Smooth muscle cell (in vitro differentiated cells): ENCODE results near the gene VAPB. TPM values are rescaled to one million over a fixed set of nuclear protein-coding genes. Genes with fewer than 3 reads are reported as not detected.

Experiments
- DNase-seq: peaks from one replicate; lab custom pipeline; 2025; ENCODE audit not compliant: unreplicated experiment; lab: John Stamatoyannopoulos, UW
- H2AFZ ChIP-seq: fragments of 200-600 bp; sonication (generic); 2 replicates; pipeline ENCODE4 v1.6.0; 2016; ENCODE audit warnings: antibody characterized with exemption, low read depth, mild to moderate bottlenecking
- H3F3A ChIP-seq: fragments of 200-600 bp; sonication (generic); 2 replicates; pipeline ENCODE4 v1.6.0; 2017; ENCODE audit warnings: antibody characterized with exemption, low read depth
- H3K27ac ChIP-seq: fragments of 200-600 bp; sonication (generic); 2 replicates; pipeline ENCODE4 v1.5.1; 2016; ENCODE audit warnings: low read depth, mild to moderate bottlenecking
- H3K27me3 ChIP-seq: fragments of 200-600 bp; sonication (generic); 2 replicates; pipeline ENCODE4 v1.6.1; 2016; ENCODE audit warnings: low read depth, mild to moderate bottlenecking
- H3K36me3 ChIP-seq: fragments of 200-600 bp; sonication (generic); 2 replicates; pipeline ENCODE4 v1.5.1; 2016; ENCODE audit warnings: low read depth
- H3K4me1 ChIP-seq: fragments of 200-600 bp; sonication (generic); 2 replicates; pipeline ENCODE4 v1.5.1; 2016; ENCODE audit warnings: low read depth
- H3K4me2 ChIP-seq: fragments of 200-600 bp; sonication (generic); 2 replicates; pipeline ENCODE4 v1.6.0; 2016; ENCODE audit warnings: mild to moderate bottlenecking
- H3K4me3 ChIP-seq: fragments of 200-600 bp; sonication (generic); 2 replicates; pipeline ENCODE4 v1.5.1; 2016; ENCODE audit warnings: mild to moderate bottlenecking
- H3K79me2 ChIP-seq: fragments of 200-600 bp; sonication (generic); 2 replicates; pipeline ENCODE4 v1.6.0; 2016; ENCODE audit warnings: low read depth, mild to moderate bottlenecking
- H3K9ac ChIP-seq: fragments of 200-600 bp; sonication (generic); 2 replicates; pipeline ENCODE4 v1.6.0; 2016; ENCODE audit warnings: low read depth
- H3K9me3 ChIP-seq: fragments of 200-600 bp; sonication (generic); replicated peaks from 2 replicates; pipeline ENCODE4 v1.5.1; 2016; ENCODE audit warnings: low read depth
- H4K20me1 ChIP-seq: fragments of 200-600 bp; sonication (generic); 2 replicates; pipeline ENCODE4 v1.6.0; 2016; ENCODE audit warnings: low read depth
- CTCF ChIP-seq: fragments of 200-600 bp; sonication (generic); IDR thresholded peaks from 2 replicates; pipeline ENCODE4 v1.5.1; 2017; ENCODE audit warnings: borderline replicate concordance, mild to moderate bottlenecking, antibody characterized with exemption; ENCODE audit not compliant: insufficient read depth, poor library complexity, severe bottlenecking
- WGBS: methylation state at CpG from one replicate; pipeline ENCODE4 v1.1.7; 2016; ENCODE audit warnings: low lambda C conversion rate; 5-methylcytosine and 5-hydroxymethylcytosine counted together
- polyA plus RNA-seq: library from polyadenylated mRNA; unstranded; fragments of >200 nt; fragmentation: Nextera tagmentation; extraction: Ambion mirVana; gene quantifications from 2 replicates; pipeline ENCODE4 v1.2.1, GENCODE V29; 2016
- total RNA-seq: library from RNA; depleted of rRNA; stranded (reverse); fragments of >200 nt; gene quantifications from 2 replicates; pipeline ENCODE4 v1.2.3, GENCODE V29; 2014

The VAPB gene
- total and polyA plus RNA-seq, 2 experiments from 2014 or later, result 14.9 to 28.2 TPM

- H4K20me1 ChIP-seq, result peaks cover 33% of the 10 kb centered on the region
- 72% methylated on average over 10 of the region's 10 CpGs for WGBS
- no peaks in the 10 kb centered on the region for H3F3A ChIP-seq
- no peak overlapping the region for H3K27ac ChIP-seq
- H3K9ac ChIP-seq, result no peak overlapping the region
- no peaks in the 10 kb centered on the region for H3K9me3 ChIP-seq
- no peak overlapping the region for H3K4me2 ChIP-seq
- H3K4me3 ChIP-seq, result no peak overlapping the region
- peaks cover 2% of the 10 kb centered on the region for H3K4me1 ChIP-seq
- H3K36me3 ChIP-seq, result no peaks in the 10 kb centered on the region
- TF ChIP-seq CTCF, result peak; percentile 61
- no peaks in the 10 kb centered on the region for H3K79me2 ChIP-seq
- DNase-seq, result no peak
- no peaks in the 10 kb centered on the region for H3K27me3 ChIP-seq
- no peak overlapping the region for H2AFZ ChIP-seq
Measured at GRCh38 chr20:58447511-58448391, 58.7 kb downstream of the VAPB start.

DNA sequence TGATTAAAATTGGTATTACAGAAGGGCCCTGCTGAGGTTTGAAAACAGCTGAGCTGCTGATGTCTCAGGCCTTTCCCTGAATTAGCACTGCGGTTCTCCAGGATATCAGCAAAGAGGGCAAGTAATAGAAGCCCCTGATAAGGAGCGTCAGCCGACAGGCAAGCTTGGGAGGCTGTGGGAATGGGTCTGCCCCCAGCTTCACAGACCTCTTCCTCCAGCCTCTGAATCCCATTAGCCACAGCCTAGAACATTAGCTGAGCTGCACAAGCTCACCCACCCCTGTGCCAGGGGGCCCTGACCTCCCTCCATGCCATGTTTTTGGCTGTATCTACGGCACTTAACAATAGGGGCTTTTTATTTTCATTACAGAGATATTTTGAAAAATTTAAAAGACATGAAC is 59.9 kb downstream of the VAPB start:
- no peak for TF ChIP-seq CTCF
- no peaks in the 10 kb centered on the region for H3K27me3 ChIP-seq
- no peak for DNase-seq

GRCh38 chr20:58449681-58450221 is 60.7 kb downstream of the VAPB start:
- H3K27ac ChIP-seq, result no peak overlapping the region
- H3K9me3 ChIP-seq, result no peaks in the 10 kb centered on the region
- H3K4me3 ChIP-seq, result no peak overlapping the region
- H3K27me3 ChIP-seq, result no peaks in the 10 kb centered on the region
- H3K9ac ChIP-seq, result no peak overlapping the region
- H3K4me1 ChIP-seq, result peaks cover 4% of the 10 kb centered on the region
- TF ChIP-seq CTCF, result no peak
- H2AFZ ChIP-seq, result no peak overlapping the region
- no peak for DNase-seq
- no peaks in the 10 kb centered on the region for H3K79me2 ChIP-seq
- WGBS, result 66% methylated on average over 10 of the region's 10 CpGs
- H3F3A ChIP-seq, result no peaks in the 10 kb centered on the region
- no peak overlapping the region for H3K4me2 ChIP-seq
- H3K36me3 ChIP-seq, result no peaks in the 10 kb centered on the region
- peaks cover 21% of the 10 kb centered on the region for H4K20me1 ChIP-seq

More for the DNA sequence above, 59.9 kb downstream of the VAPB start:
- Histone ChIP-seq H3F3A (no peaks in the 10 kb centered on the region), H2AFZ (no peak overlapping the region), H3K4me1 (peaks cover 4% of the 10 kb centered on the region), H3K9ac (no peak overlapping the region), H3K9me3 (no peaks in the 10 kb centered on the region), H4K20me1 (peaks cover 22% of the 10 kb centered on the region), H3K4me3 (no peak overlapping the region), H3K27ac (no peak overlapping the region), H3K4me2 (no peak overlapping the region), H3K36me3 (no peaks in the 10 kb centered on the region), H3K79me2 (no peaks in the 10 kb centered on the region)
- 41% methylated on average over 4 of the region's 4 CpGs for WGBS

- H3K27ac ChIP-seq, result no peak overlapping the region
- H3K4me1 ChIP-seq, result peaks cover 4% of the 10 kb centered on the region
- H3K27me3 ChIP-seq, result no peaks in the 10 kb centered on the region
- no peak overlapping the region for H3K4me2 ChIP-seq
- peaks cover 21% of the 10 kb centered on the region for H4K20me1 ChIP-seq
- H3K79me2 ChIP-seq, result no peaks in the 10 kb centered on the region
- 92% methylated on average over 10 of the region's 10 CpGs for WGBS
- no peak for DNase-seq
- no peaks in the 10 kb centered on the region for H3K36me3 ChIP-seq
- no peaks in the 10 kb centered on the region for H3F3A ChIP-seq
- H3K4me3 ChIP-seq, result no peak overlapping the region
- no peak for TF ChIP-seq CTCF
- H3K9ac ChIP-seq, result no peak overlapping the region
- H2AFZ ChIP-seq, result no peak overlapping the region
- no peaks in the 10 kb centered on the region for H3K9me3 ChIP-seq
Measured at GRCh38 chr20:58450254-58450653, 61.2 kb downstream of the VAPB start.
